ENCODE data around the gene SLC45A2. TPM values are rescaled to one million over a fixed set of nuclear protein-coding genes. Genes with fewer than 3 reads are reported as not detected.

The SLC45A2 gene
- polyA plus RNA-seq, 1 of the 3 experiments (the other 2 are of a cell fraction), result 0.02 TPM

DNA sequence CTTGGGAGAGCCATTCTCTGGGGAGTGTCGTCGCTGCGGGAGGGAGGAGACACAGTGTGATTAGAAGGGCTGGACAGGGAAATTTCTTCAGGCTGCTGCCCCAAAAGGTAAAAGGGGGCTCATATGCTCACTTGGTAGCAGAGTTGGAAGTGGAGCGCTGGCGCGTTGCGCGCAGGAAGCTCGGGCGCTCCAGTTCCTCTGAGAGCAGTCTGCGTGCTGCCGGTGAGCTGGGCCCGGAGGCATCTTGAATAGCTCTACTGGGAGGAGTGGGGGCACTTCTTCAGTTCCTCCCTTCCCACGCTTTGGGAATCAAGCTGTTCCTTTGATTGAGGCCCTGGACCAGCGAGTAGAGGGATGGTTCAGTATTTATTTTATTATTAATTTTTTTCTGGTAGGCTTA is 45.6 kb downstream of the SLC45A2 start:
- H3K9me3 ChIP-seq, result no peaks in the 10 kb centered on the region
- no peaks in the 10 kb centered on the region for H3K79me2 ChIP-seq (ENCODE audit: insufficient read depth)
- no peaks in the 10 kb centered on the region for H3F3A ChIP-seq (replicated peaks; ENCODE audit: insufficient read depth)
- no peaks in the 10 kb centered on the region for H3K36me3 ChIP-seq (replicated peaks in 1 of 2; ENCODE audit: control insufficient read depth in 1 of 2, insufficient read depth in 2 of 2, low read length in 1 of 2)
- H3K27ac ChIP-seq (ENCODE audit: low read depth in 2 of 2, low read length in 1 of 2), result no peak overlapping the region
- TF ChIP-seq SIN3A (IDR thresholded peaks at IDR 0.05; ENCODE audit: borderline replicate concordance, low read depth, low read length) (no peak), NRF1 (IDR thresholded peaks at IDR 0.05; ENCODE audit: low read depth, low read length) (no peak), EP300 (IDR thresholded peaks at IDR 0.05; ENCODE audit: borderline replicate concordance in 1 of 2, low read depth in 1 of 2, low read length in 1 of 2) (no peak), TCF12 (IDR thresholded peaks at IDR 0.05) (no peak), NFIC (IDR thresholded peaks at IDR 0.05; ENCODE audit: borderline replicate concordance) (no peak), RCOR1 (IDR thresholded peaks at IDR 0.05; ENCODE audit: low read length) (no peak), RFX5 (IDR thresholded peaks at IDR 0.05; ENCODE audit: low read length) (no peak)
- ChIA-PET CTCF (interaction anchor here (2.5 kb wide), 1 partner anchor 503 kb away, joined by 8 read pairs; no protein-coding TSS in a partner anchor), POLR2A (no interaction called here)
- 0 out of 2 replicates have a peak, but pooled peaks cover 4% of the 10 kb centered on the region for H4K20me1 ChIP-seq (ENCODE audit: insufficient read depth)
- H3K27me3 ChIP-seq (ENCODE audit: insufficient read depth), result peaks cover 53% of the 10 kb centered on the region
- no peak for DNase-seq
- no peak overlapping the region for H3K4me3 ChIP-seq (ENCODE audit: low read depth in 2 of 2, low read length in 1 of 2)
- H3K4me2 ChIP-seq, result no peak overlapping the region
- H3K9me2 ChIP-seq, result no peaks in the 10 kb centered on the region
- H2AFZ ChIP-seq (ENCODE audit: low read depth), result no peak overlapping the region
- no peak overlapping the region for H3K9ac ChIP-seq
- H3K4me1 ChIP-seq (ENCODE audit: control insufficient read depth in 1 of 2, insufficient read depth in 2 of 2, low read depth in 1 of 2, low read length in 1 of 2), result peaks cover 0 to 6% of the 10 kb centered on the region in 2 experiments; a peak in 1 of 4 replicates
- WGBS (ENCODE audit: low lambda C conversion rate), result 62% methylated on average over 15 of the region's 15 CpGs

DNA sequence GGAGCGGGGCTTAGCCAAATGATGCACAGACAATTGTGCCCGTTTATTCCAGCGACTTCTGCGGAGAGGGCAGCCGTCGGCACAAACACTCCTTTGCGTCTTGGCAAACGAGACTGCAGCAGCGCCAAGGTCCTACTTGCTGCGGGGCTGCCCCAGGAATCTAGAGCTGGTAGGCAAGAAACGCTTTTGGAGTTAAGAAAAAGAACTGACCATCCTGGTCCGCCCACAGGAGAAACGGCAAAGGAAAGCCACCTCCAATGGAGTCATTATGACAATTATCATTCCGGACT is 46.0 kb downstream of the SLC45A2 start:
- Histone ChIP-seq H3K9ac (no peak overlapping the region), H2AFZ (ENCODE audit: low read depth) (no peak overlapping the region), H3K27ac (ENCODE audit: low read depth in 2 of 2, low read length in 1 of 2) (no peak overlapping the region), H3K36me3 (replicated peaks in 1 of 2; ENCODE audit: control insufficient read depth in 1 of 2, insufficient read depth in 2 of 2, low read length in 1 of 2) (no peaks in the 10 kb centered on the region), H3F3A (replicated peaks; ENCODE audit: insufficient read depth) (no peaks in the 10 kb centered on the region), H3K27me3 (ENCODE audit: insufficient read depth) (peaks cover 53% of the 10 kb centered on the region), H3K9me3 (no peaks in the 10 kb centered on the region), H3K4me2 (no peak overlapping the region), H3K4me1 (ENCODE audit: control insufficient read depth in 1 of 2, insufficient read depth in 2 of 2, low read depth in 1 of 2, low read length in 1 of 2) (peaks cover 0 to 6% of the 10 kb centered on the region in 2 experiments; a peak in 1 of 4 replicates), H3K4me3 (ENCODE audit: low read depth in 2 of 2, low read length in 1 of 2) (no peak overlapping the region), H4K20me1 (ENCODE audit: insufficient read depth) (0 out of 2 replicates have a peak, but pooled peaks cover 4% of the 10 kb centered on the region), H3K79me2 (ENCODE audit: insufficient read depth) (no peaks in the 10 kb centered on the region), H3K9me2 (no peaks in the 10 kb centered on the region)
- no peak for DNase-seq
- TF ChIP-seq POLR2AphosphoS5 (IDR thresholded peaks at IDR 0.05; ENCODE audit: low read depth, low read length) (no peak), FOSL2 (IDR thresholded peaks at IDR 0.05; ENCODE audit: borderline replicate concordance, low read depth) (no peak), EP300 (IDR thresholded peaks at IDR 0.05; ENCODE audit: borderline replicate concordance in 1 of 2, low read depth in 1 of 2, low read length in 1 of 2) (no peak), GATA2 (CRISPR knock-in tag; IDR thresholded peaks at IDR 0.05) (no peak), MEF2A (IDR thresholded peaks at IDR 0.05; ENCODE audit: borderline replicate concordance, low read depth) (no peak), RXRA (IDR thresholded peaks at IDR 0.05; ENCODE audit: borderline replicate concordance, low read depth) (no peak), MXI1 (IDR thresholded peaks at IDR 0.05; ENCODE audit: low read depth, low read length) (no peak), FOXJ3 (CRISPR knock-in tag; IDR thresholded peaks at IDR 0.05) (no peak), TCF12 (IDR thresholded peaks at IDR 0.05) (no peak), RAD21 (IDR thresholded peaks at IDR 0.05; ENCODE audit: low read length) (no peak), NRF1 (IDR thresholded peaks at IDR 0.05; ENCODE audit: low read depth, low read length) (no peak), TAF1 (IDR thresholded peaks at IDR 0.05; ENCODE audit: borderline replicate concordance, low read depth, low read length) (no peak)
- TF ChIP-seq, protein P1, sequence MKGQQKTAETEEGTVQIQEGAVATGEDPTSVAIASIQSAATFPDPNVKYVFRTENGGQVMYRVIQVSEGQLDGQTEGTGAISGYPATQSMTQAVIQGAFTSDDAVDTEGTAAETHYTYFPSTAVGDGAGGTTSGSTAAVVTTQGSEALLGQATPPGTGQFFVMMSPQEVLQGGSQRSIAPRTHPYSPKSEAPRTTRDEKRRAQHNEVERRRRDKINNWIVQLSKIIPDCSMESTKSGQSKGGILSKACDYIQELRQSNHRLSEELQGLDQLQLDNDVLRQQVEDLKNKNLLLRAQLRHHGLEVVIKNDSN (IDR thresholded peaks at IDR 0.05; ENCODE audit: borderline replicate concordance, low read depth), result no peak
- TF ChIP-seq, protein P2, sequence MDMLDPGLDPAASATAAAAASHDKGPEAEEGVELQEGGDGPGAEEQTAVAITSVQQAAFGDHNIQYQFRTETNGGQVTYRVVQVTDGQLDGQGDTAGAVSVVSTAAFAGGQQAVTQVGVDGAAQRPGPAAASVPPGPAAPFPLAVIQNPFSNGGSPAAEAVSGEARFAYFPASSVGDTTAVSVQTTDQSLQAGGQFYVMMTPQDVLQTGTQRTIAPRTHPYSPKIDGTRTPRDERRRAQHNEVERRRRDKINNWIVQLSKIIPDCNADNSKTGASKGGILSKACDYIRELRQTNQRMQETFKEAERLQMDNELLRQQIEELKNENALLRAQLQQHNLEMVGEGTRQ (IDR thresholded peaks at IDR 0.05; ENCODE audit: borderline replicate concordance, low read depth, low read length), result no peak
- TF ChIP-seq, protein P3, sequence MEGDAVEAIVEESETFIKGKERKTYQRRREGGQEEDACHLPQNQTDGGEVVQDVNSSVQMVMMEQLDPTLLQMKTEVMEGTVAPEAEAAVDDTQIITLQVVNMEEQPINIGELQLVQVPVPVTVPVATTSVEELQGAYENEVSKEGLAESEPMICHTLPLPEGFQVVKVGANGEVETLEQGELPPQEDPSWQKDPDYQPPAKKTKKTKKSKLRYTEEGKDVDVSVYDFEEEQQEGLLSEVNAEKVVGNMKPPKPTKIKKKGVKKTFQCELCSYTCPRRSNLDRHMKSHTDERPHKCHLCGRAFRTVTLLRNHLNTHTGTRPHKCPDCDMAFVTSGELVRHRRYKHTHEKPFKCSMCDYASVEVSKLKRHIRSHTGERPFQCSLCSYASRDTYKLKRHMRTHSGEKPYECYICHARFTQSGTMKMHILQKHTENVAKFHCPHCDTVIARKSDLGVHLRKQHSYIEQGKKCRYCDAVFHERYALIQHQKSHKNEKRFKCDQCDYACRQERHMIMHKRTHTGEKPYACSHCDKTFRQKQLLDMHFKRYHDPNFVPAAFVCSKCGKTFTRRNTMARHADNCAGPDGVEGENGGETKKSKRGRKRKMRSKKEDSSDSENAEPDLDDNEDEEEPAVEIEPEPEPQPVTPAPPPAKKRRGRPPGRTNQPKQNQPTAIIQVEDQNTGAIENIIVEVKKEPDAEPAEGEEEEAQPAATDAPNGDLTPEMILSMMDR (IDR thresholded peaks at IDR 0.05), result no peak
- TF ChIP-seq, protein P4, sequence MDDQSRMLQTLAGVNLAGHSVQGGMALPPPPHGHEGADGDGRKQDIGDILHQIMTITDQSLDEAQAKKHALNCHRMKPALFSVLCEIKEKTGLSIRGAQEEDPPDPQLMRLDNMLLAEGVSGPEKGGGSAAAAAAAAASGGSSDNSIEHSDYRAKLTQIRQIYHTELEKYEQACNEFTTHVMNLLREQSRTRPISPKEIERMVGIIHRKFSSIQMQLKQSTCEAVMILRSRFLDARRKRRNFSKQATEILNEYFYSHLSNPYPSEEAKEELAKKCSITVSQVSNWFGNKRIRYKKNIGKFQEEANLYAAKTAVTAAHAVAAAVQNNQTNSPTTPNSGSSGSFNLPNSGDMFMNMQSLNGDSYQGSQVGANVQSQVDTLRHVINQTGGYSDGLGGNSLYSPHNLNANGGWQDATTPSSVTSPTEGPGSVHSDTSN (IDR thresholded peaks at IDR 0.05), result no peak
- WGBS (ENCODE audit: low lambda C conversion rate), result 80% methylated on average over 11 of the region's 14 CpGs
- ChIA-PET POLR2A (no interaction called here), CTCF (interaction anchor here (2.5 kb wide), 1 partner anchor 502 kb away, joined by 8 read pairs; no protein-coding TSS in a partner anchor)
